ENCODE results near the gene ABI1. TPM values are rescaled to one million over a fixed set of nuclear protein-coding genes. Genes with fewer than 3 reads are reported as not detected.
"Not testable (repeated sequence)": the region's sequence is repeated elsewhere in the genome, so short reads cannot be mapped to it uniquely, and the experiment has no call there.

ABI1 gene
- total RNA-seq, 1 experiment from 2014 or later: 25.2 TPM

- no peaks in the 10 kb centered on the region for H3K9me3 ChIP-seq (ENCODE audit: low read length)
- no peaks in the 10 kb centered on the region for H3K27me3 ChIP-seq (ENCODE audit: low read length)
- TF ChIP-seq EZH2phosphoT487 (IDR thresholded peaks at IDR 0.05; ENCODE audit: borderline replicate concordance, low read length) (no peak), CTCF (conservative IDR thresholded peaks at IDR 0.05; ENCODE audit: low read depth, low read length) (no peak), EZH2 (IDR thresholded peaks at IDR 0.05; ENCODE audit: low read length, unreplicated experiment) (no peak)
- no peaks in the 10 kb centered on the region for H3K4me1 ChIP-seq (ENCODE audit: insufficient read depth, low read length)
- no peak overlapping the region for H3K27ac ChIP-seq (ENCODE audit: low read length)
- ChIA-PET CTCF (no interaction called here), POLR2A (ENCODE audit: unreplicated experiment) (interaction anchor here (0.6 kb wide), 1 partner anchor 99 kb away, joined by 7 read pairs; no protein-coding TSS in a partner anchor)
- H3K9me2 ChIP-seq (replicated peaks; ENCODE audit: low read length): no peaks in the 10 kb centered on the region
- H4K20me1 ChIP-seq (ENCODE audit: low read length): no peaks in the 10 kb centered on the region
- no TSS peak for BruUV-seq (replicated peaks)
- no peak overlapping the region for H3K4me3 ChIP-seq (ENCODE audit: low read length)
- H2AFZ ChIP-seq (ENCODE audit: low read length): no peak overlapping the region
- no peaks in the 10 kb centered on the region for H3F3A ChIP-seq (ENCODE audit: low read length, unreplicated experiment)
- intact Hi-C loops (cut with micrococcal nuclease): no loop called here
- DNase-seq (peak; percentile 28), ATAC-seq (no peak; the same call in 1 of the 2 replicates)
- no peak overlapping the region for H3K9ac ChIP-seq (ENCODE audit: low read length)
- H3K36me3 ChIP-seq (ENCODE audit: low read depth, low read length): no peaks in the 10 kb centered on the region
- peaks cover 8% of the 10 kb centered on the region; the same call in 1 of the 2 replicates for H3K79me2 ChIP-seq (ENCODE audit: low read length)
- no peak overlapping the region for H3K4me2 ChIP-seq (ENCODE audit: low read length)
Observed at GRCh38 chr10:26790221-26790995, 70.3 kb downstream of the ABI1 start.

- intact Hi-C loops (cut with micrococcal nuclease); CTCF ChIA-PET: not testable (repeated sequence)
Observed at GRCh38 chr10:26789779-26790178, 71.0 kb downstream of the ABI1 start.

GRCh38 chr10:26787362-26787761 lies 73.4 kb downstream of the ABI1 start:
- BruUV-seq (replicated peaks): no TSS peak
- no peaks in the 10 kb centered on the region for H3K36me3 ChIP-seq (ENCODE audit: low read depth, low read length)
- TF ChIP-seq EZH2phosphoT487 (IDR thresholded peaks at IDR 0.05; ENCODE audit: borderline replicate concordance, low read length) (no peak), EZH2 (IDR thresholded peaks at IDR 0.05; ENCODE audit: low read length, unreplicated experiment) (no peak), CTCF (conservative IDR thresholded peaks at IDR 0.05; ENCODE audit: low read depth, low read length) (no peak)
- H3K27me3 ChIP-seq (ENCODE audit: low read length): no peaks in the 10 kb centered on the region
- no peaks in the 10 kb centered on the region for H3K9me3 ChIP-seq (ENCODE audit: low read length)
- no peak for DNase-seq
- no peaks in the 10 kb centered on the region for H4K20me1 ChIP-seq (ENCODE audit: low read length)
- no peak overlapping the region for H3K4me2 ChIP-seq (ENCODE audit: low read length)
- peaks cover 16% of the 10 kb centered on the region; the same call in 1 of the 2 replicates for H3K79me2 ChIP-seq (ENCODE audit: low read length)
- H2AFZ ChIP-seq (ENCODE audit: low read length): no peak overlapping the region
- intact Hi-C loops (cut with micrococcal nuclease): no loop called here
- H3K4me3 ChIP-seq (ENCODE audit: low read length): no peak overlapping the region
- H3K27ac ChIP-seq (ENCODE audit: low read length): no peak overlapping the region
- H3K9me2 ChIP-seq (replicated peaks; ENCODE audit: low read length): no peaks in the 10 kb centered on the region
- no peak for ATAC-seq
- H3K9ac ChIP-seq (ENCODE audit: low read length): no peak overlapping the region
- CTCF ChIA-PET: no interaction called here
- POLR2A ChIA-PET (ENCODE audit: unreplicated experiment): no interaction called here
- H3F3A ChIP-seq (ENCODE audit: low read length, unreplicated experiment): no peaks in the 10 kb centered on the region
- H3K4me1 ChIP-seq (ENCODE audit: insufficient read depth, low read length): no peaks in the 10 kb centered on the region

More at GRCh38 chr10:26789779-26790178, 71.0 kb downstream of the ABI1 start:
- H3K9me3 ChIP-seq (ENCODE audit: low read length); H3K4me2 ChIP-seq (ENCODE audit: low read length); H3K9me2 ChIP-seq (replicated peaks; ENCODE audit: low read length); ATAC-seq; H3K79me2 ChIP-seq (ENCODE audit: low read length); H3K36me3 ChIP-seq (ENCODE audit: low read depth, low read length); POLR2A ChIA-PET (ENCODE audit: unreplicated experiment); H3K4me1 ChIP-seq (ENCODE audit: insufficient read depth, low read length); H3K27ac ChIP-seq (ENCODE audit: low read length); H3K9ac ChIP-seq (ENCODE audit: low read length); H3K4me3 ChIP-seq (ENCODE audit: low read length); DNase-seq; H3F3A ChIP-seq (ENCODE audit: low read length, unreplicated experiment); H3K27me3 ChIP-seq (ENCODE audit: low read length); BruUV-seq (replicated peaks); H2AFZ ChIP-seq (ENCODE audit: low read length); H4K20me1 ChIP-seq (ENCODE audit: low read length): not testable (repeated sequence)

Measured in PC-3 (cell line).